Measurements from ENCODE around the gene RGL2. TPM values are rescaled to one million over a fixed set of nuclear protein-coding genes. Genes with fewer than 3 reads are reported as not detected.

Gene RGL2
- total RNA-seq, 2 experiments from 2014 or later: 52.6 to 52.8 TPM

DNA sequence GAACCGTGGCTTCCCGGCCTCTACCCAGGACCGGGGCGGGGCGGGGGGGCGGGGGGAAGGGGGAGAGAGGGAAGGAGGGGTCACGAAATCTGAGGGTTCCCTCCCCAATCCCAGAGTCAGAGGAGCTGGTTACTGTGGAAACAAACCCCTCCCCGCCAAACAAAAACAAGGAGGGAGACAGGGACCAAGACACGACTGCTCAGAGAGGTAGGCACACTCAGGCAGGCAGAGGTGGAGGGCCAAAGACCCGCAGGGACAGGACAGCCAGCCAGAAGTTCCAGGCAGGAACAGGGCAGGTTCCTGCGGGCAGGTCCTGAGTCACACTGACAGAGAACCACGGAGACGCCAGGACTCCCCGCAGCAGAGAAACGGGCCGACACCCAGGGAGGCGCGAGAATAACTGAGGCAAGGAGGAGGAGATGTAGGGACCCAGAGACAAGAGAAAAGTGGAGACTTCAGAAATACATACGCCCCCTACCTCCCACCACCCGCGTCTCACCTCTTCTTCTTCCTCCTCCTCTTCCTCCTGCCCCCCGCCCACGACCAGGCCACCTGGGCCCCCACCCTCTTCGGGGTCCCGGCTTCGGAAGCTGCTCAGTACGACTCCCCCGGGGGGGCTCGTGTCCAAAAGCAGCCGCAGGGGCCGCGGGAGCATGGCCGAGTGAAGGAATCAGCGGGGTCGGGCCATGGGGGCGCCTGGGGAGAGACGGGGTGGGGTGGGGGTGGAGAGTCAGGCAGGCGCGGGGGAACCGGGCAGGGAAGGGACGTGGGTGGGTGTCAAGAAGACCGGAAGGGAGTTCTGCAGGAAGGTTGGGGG, 578 bp downstream of the RGL2 start:
- peak; percentile 85 for DNase-seq
- Mint-ChIP-seq H3K9me3 (no peaks in the 10 kb centered on the region), H3K4me1 (peaks cover 40% of the 10 kb centered on the region), H3K27ac (peak overlapping the region; percentile 98), H3K27me3 (no peaks in the 10 kb centered on the region), H3K36me3 (ENCODE audit: low read depth) (peaks cover 42% of the 10 kb centered on the region), H3K4me3 (peak overlapping the region; percentile 93)
- ChIA-PET POLR2A (interaction anchor here (1.6 kb wide), 1 partner anchor 21 kb away, joined by 8 read pairs; the partner anchor contains the start of gene B3GALT4), CTCF (interaction anchor here (0.6 to 1.8 kb wide), 3 partner anchors 8 to 93 kb away, joined by 3 to 10 read pairs (median 7); partner anchors contain the start of genes B3GALT4 and PFDN6)

DNA sequence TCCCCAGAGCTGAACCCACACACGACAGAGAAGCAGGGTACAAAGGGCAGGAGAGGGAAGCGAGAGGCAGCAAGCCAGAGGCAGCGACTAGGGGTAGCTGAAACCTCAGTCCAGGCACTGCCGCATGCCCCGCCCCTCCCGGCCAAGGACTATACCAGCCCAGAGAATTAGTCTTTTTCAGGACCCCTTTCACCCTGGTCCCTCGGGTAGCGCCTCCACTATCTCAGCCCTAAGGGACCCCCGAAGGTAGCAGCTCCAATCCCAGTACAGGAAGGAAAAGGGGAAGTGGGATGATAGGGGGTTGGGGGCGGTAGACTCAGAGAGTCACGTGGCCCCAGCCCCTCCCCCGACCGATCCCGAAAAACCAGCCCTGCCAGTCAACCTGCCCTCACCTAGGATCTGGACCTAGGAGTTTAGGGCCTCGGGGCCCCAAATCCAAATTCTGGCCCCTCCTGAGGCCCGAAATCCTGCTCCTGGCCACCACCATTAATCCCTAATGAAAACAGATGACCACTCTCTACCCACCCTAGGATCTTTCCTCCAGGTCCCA, 1.3 kb downstream of the RGL2 start:
- Mint-ChIP-seq H3K36me3 (ENCODE audit: low read depth) (peaks cover 40% of the 10 kb centered on the region), H3K4me3 (peak overlapping the region; percentile 93), H3K27me3 (no peaks in the 10 kb centered on the region), H3K27ac (no peak overlapping the region), H3K4me1 (peaks cover 40% of the 10 kb centered on the region), H3K9me3 (no peaks in the 10 kb centered on the region)
- ChIA-PET POLR2A (no interaction called here), CTCF (interaction anchor here (0.6 to 2.1 kb wide), 2 partner anchors 20 to 93 kb away, joined by 3 to 11 read pairs; partner anchors contain the start of gene B3GALT4)
- DNase-seq: no peak

DNA sequence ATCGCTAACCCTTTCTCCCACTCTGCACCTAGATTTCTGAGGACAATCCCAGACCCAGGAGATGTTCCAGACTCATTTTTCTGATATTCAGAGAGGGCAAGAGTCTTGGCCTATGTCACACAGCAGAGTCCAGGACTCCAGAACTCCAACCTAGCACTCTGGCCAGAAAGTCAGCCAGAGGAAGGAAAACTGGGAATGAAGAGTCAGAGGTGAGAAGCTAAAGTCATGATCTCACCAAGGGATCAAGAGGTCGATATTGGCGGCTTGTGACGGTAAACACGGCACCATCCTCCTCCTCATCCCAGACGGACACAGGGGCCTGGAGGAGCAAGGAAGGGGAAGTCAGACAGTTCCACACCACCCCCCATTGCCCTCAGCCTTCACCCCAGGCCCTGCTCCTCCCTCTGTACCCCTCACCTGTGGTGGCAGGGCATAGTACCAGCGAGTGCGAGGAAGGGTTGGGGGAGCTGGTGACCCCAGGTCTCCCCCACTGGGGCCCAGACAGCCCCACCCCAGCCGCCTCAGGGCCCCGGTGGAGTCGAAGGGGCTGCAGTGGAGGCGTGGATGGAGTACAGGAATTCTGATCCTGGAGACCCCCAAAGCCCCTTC, 1.8 kb downstream of the RGL2 start:
- ChIA-PET CTCF (interaction anchor here (1.0 to 2.1 kb wide), 3 partner anchors 10 to 48 kb away, joined by 3 to 11 read pairs (median 4); partner anchors contain the start of gene B3GALT4), POLR2A (no interaction called here)
- Mint-ChIP-seq H3K27ac (no peak overlapping the region), H3K27me3 (no peaks in the 10 kb centered on the region), H3K36me3 (ENCODE audit: low read depth) (peaks cover 45% of the 10 kb centered on the region), H3K4me1 (peaks cover 37% of the 10 kb centered on the region), H3K9me3 (no peaks in the 10 kb centered on the region), H3K4me3 (peak overlapping the region; percentile 93)
- no peak for DNase-seq

DNA sequence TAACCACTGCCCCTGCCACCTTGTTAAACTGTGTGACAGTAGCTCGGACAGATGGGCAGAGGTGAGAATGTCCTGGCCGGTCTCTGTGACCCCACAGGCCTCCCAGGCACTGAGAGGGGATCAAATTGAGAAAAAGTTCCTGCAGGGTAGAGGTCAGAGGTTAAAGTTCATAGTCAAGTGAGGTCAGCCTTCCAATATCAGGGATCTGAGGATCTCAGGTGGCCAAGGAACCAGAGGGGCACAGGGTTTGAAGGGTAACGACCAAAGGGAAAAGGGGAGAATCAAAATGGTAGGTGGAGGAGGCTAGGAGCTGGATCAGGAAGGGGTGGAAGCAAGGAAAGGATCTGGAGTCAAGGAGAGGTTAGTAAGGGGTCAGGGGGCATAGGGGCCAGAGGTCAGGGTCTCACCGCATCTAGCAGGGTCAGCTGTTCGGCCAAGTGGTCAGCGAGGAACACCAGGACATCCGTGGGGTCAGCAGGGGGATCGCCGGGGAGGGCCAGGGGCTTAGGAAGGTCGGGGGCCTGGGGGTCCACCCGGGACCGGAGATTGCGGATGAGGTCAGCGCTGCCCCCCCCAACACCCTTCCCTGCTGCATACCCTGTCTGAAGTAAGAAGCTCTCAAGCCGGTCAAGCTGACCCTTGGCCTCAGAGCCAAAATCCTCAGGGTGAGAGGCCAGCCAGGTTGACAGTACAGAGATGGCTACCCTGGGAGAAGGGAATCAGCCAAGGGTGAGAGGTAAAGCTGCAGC, 2.9 kb downstream of the RGL2 start:
- peak; percentile 4 for DNase-seq
- H3K9me3 Mint-ChIP-seq: no peaks in the 10 kb centered on the region
- H3K27ac Mint-ChIP-seq: peak overlapping the region; percentile 28
- H3K4me3 Mint-ChIP-seq: peak overlapping the region; percentile 25
- H3K36me3 Mint-ChIP-seq (ENCODE audit: low read depth): peaks cover 43% of the 10 kb centered on the region
- no peaks in the 10 kb centered on the region for H3K27me3 Mint-ChIP-seq
- peaks cover 35% of the 10 kb centered on the region for H3K4me1 Mint-ChIP-seq
- POLR2A ChIA-PET: interaction anchor here (0.6 kb wide), 1 partner anchor 14 kb away, joined by 3 read pairs; no protein-coding TSS in a partner anchor
- CTCF ChIA-PET: interaction anchor here (1.0 to 2.1 kb wide), 3 partner anchors 11 to 47 kb away, joined by 3 to 11 read pairs (median 4); partner anchors contain the start of gene B3GALT4

DNA sequence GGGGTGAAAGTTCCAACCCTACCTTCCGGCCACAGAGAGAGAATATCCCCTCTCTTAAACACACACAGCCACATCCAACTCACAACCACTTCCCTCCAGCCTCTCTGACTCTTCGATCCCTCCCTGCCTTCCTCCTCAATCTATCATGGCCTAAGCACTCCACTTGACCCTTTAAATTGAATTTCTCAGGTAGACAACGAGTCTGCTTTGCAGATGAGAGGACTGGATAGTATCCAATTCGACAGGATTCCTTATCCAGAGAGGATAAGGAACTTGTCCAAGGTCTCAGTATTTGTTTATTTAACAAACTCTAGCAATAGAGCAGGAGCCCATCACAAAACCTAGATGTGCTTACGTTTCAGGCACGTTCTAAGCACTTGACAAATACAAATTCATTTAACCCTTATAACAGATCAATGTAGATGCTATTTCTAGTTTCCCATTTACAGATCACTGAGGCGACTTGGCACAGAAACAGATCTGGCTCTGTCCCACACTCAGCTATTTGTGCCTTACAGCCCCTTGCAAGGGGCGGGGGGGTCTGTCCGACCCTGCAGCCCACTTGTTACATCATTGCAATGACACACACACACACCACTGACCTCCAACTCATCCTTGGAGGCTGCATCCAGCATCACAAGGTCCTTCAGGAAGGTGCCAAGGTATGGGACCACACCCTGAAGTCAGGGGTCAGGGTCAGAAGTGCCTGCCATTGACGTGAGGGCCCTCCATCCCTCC, 4.5 kb downstream of the RGL2 start:
- Mint-ChIP-seq H3K9me3 (no peaks in the 10 kb centered on the region), H3K4me1 (peaks cover 36% of the 10 kb centered on the region), H3K36me3 (ENCODE audit: low read depth) (peaks cover 31% of the 10 kb centered on the region), H3K27ac (no peak overlapping the region), H3K4me3 (no peak overlapping the region), H3K27me3 (no peaks in the 10 kb centered on the region)
- CTCF ChIA-PET: no interaction called here
- no peak for DNase-seq
- POLR2A ChIA-PET: no interaction called here

DNA sequence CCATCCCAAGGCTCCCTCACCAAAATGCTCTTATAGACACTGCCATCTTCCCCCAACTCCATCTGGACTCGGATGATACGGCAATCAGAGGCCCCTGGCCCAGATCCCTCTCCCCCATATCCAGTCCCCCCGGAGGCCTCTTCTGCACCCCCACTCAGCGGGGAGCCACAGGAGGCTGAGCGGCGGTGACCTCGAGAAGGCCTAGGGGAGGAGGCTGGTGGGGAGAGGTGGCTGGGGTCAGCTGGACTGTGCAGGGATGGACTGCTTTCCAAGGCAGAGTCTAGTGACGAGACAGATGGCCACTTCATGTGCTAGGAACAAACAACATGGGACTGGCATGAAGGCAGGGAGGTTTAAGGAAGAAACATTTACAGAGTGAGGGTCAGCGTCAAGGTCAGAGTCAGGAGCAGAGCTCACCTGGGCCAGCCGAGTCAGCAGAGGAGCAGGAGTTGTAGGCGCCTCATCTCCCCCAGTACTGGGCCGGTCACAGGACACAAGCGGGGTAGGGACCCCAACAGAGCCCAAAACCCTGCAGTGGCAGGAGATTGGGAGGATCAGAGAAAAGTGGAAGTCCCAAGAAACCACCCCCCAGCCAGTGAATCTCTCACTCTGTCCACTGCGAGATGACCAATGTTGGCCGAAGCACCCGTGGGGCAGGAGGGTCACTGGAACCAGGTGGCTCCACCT, 5.6 kb downstream of the RGL2 start:
- Mint-ChIP-seq H3K27ac (no peak overlapping the region), H3K4me3 (no peak overlapping the region), H3K27me3 (no peaks in the 10 kb centered on the region), H3K9me3 (no peaks in the 10 kb centered on the region), H3K36me3 (ENCODE audit: low read depth) (peaks cover 32% of the 10 kb centered on the region), H3K4me1 (peaks cover 42% of the 10 kb centered on the region)
- ChIA-PET CTCF (interaction anchor here (1.4 to 1.5 kb wide), 2 partner anchors 16 to 27 kb away, joined by 5 read pairs; partner anchors contain the start of gene B3GALT4), POLR2A (no interaction called here)
- DNase-seq: no peak

DNA sequence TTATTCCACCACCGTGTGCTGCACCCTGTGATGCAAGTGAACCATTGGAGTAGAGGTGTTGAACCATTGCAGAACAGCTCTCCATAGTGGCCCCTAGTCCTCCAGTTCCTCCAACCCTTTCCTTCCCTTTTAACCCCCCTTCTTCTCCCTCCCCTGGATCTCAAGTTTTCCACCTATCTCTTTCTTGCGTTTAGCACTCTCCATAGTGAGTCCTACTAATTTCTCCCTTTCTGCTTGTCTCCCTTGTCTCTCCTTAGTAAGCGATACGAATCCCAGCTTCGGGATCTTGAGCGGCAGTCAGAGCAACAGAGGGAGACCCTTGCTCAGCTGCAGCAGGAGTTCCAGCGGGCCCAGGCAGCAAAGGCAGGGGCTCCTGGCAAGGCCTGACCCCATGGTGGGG, 8.3 kb downstream of the RGL2 start:
- Mint-ChIP-seq H3K9me3 (no peaks in the 10 kb centered on the region), H3K36me3 (ENCODE audit: low read depth) (peaks cover 38% of the 10 kb centered on the region), H3K27me3 (no peaks in the 10 kb centered on the region), H3K27ac (peak overlapping the region; percentile 82), H3K4me3 (peak overlapping the region; percentile 96), H3K4me1 (peaks cover 43% of the 10 kb centered on the region)
- ChIA-PET CTCF (interaction anchor here (1.0 to 2.2 kb wide), 3 partner anchors 9 to 54 kb away, joined by 3 to 12 read pairs (median 7); partner anchors contain the start of genes B3GALT4 and RGL2), POLR2A (no interaction called here)
- no peak for DNase-seq

DNA sequence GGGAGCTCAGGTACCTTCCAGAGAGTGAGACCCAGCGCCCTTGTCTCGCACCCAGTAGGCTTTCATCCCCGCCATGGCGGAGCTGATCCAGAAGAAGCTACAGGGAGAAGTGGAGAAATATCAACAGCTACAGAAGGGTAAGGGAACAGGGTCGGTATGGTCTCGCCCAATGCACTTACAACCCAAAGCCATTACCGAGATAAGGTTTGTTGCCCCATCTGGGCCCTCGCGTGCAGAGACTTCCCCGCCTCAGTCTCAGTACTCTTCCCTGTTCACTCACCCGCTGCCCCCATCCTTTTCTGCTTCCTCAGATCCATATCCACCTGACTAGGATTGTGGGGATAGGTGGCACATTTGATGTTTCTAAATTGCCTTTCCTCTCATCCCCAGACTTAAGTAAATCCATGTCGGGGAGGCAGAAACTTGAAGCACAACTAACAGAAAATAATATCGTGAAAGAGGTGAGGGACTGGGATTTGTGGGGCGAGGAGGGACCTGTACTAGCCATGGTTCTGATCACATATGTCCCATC, 8.9 kb downstream of the RGL2 start:
- Mint-ChIP-seq H3K27me3 (no peaks in the 10 kb centered on the region), H3K27ac (peak overlapping the region; percentile 82), H3K4me1 (peaks cover 43% of the 10 kb centered on the region), H3K4me3 (peak overlapping the region; percentile 96), H3K9me3 (no peaks in the 10 kb centered on the region), H3K36me3 (ENCODE audit: low read depth) (peaks cover 39% of the 10 kb centered on the region)
- POLR2A ChIA-PET: interaction anchor here (2.3 kb wide), 1 partner anchor 13 kb away, joined by 11 read pairs; the partner anchor contains the start of gene B3GALT4
- CTCF ChIA-PET: interaction anchor here (0.7 to 2.7 kb wide), 8 partner anchors 9 to 41 kb away, joined by 3 to 19 read pairs (median 10); partner anchors contain the start of genes B3GALT4, RGL2, RPS18 and VPS52
- no peak for DNase-seq

DNA sequence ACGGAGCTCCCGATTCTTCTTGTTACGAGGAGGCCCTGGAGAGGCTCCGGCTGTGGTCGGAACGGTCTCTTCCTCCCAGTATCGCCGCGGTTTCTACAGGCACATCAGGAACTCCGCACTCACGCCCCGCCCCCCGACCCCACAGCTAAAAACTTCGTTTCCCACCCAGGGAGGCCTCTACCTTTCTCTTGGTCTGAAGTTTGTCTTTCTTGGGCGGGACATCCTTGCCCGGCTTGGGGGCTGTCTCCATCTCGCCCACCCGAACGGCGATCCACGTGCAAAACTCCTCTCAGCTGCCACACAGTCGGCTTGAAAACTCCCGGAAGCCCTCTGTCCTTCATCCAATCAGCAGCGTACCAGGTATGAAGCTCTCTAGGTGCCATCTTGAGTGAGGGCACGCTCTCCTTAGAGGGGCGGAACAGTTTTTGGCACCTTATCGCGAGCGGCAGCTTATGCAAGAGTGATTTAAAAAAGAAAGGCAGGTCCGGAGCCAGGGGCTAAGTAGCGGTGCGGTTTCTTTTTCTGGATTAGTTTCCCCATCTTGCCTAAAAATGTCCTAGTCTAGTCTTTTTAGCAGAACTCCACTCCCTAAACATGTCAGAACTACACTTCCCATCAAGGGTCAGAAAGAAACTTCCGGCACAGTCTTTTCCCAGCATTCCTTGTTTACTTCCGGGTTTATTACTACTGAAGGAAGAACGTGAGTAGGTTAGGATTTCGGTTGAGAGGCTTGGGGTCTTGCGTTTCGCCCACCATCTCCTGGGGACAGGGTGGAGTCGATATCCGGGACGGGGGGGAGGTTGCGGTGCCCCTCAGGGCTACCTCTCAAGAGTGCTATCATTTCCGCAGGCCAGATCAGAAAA, 9.6 kb downstream of the RGL2 start, which contains the start of the genes PFDN6 and WDR46:
PFDN6 (plus strand) TSS at position 681 of the 863 bp plus-strand sequence. CDS start 256 bp downstream, outside the sequence.
WDR46 (minus strand) TSS at position 319 of the 863 bp plus-strand sequence; CDS start at position 250, 69 bp downstream.
- H3K27me3 Mint-ChIP-seq: no peaks in the 10 kb centered on the region
- H3K9me3 Mint-ChIP-seq: no peaks in the 10 kb centered on the region
- peak within 1 kb of the TSS; percentile 96 for H3K4me3 Mint-ChIP-seq
- peak within 1 kb of the TSS; percentile 82 for H3K27ac Mint-ChIP-seq
- CTCF ChIA-PET: interaction anchor here (0.7 to 2.7 kb wide), 11 partner anchors 8 to 451 kb away, joined by 3 to 19 read pairs (median 5); partner anchors contain the start of genes B3GALT4, RGL2, RING1 and RPS18
- POLR2A ChIA-PET: interaction anchor here (0.7 to 2.3 kb wide), 3 partner anchors 12 to 409 kb away, joined by 3 to 11 read pairs (median 3); partner anchors contain the start of gene B3GALT4
- DNase-seq: peak; percentile 90
- H3K4me1 Mint-ChIP-seq: peaks cover 44% of the 10 kb centered on the region
- H3K36me3 Mint-ChIP-seq (ENCODE audit: low read depth): peaks cover 40% of the 10 kb centered on the region
